Lung microvascular endothelial cell (primary cell): ENCODE results near the gene NOC4L. TPM values are rescaled to one million over a fixed set of nuclear protein-coding genes. Genes with fewer than 3 reads are reported as not detected.
"Not testable (repeated sequence)": the region's sequence is repeated elsewhere in the genome, so short reads cannot be mapped to it uniquely, and the experiment has no call there.

Experiments used
- DNase-seq, 2 donors: peaks; one replicate each; pipeline versions ENCODE4 v3.0.0 to v3.0.0-alpha.2; 2010; ENCODE audit warnings: low read depth in 2 of 2
- total RNA-seq: library from RNA; depleted of rRNA; stranded (reverse); fragments of >200 nt; gene quantifications from 2 replicates; pipeline ENCODE4 v1.2.1, GENCODE V29; 2014

The NOC4L gene
- total RNA-seq, 1 donor from 2014 or later, result 9.9 TPM

GRCh38 chr12:132181570-132182200, 37.4 kb downstream of the NOC4L start:
- DNase-seq, result no peak

GRCh38 chr12:132182206-132182710, 38.0 kb downstream of the NOC4L start:
- no peak for DNase-seq

GRCh38 chr12:132182711-132183365, 38.6 kb downstream of the NOC4L start:
- DNase-seq, result no peak

GRCh38 chr12:132185705-132186104, 41.4 kb downstream of the NOC4L start:
- DNase-seq, result no peak

- DNase-seq, result no peak
Observed at GRCh38 chr12:132186208-132186856, 42.1 kb downstream of the NOC4L start.

- DNase-seq, result no peak
Observed at GRCh38 chr12:132186857-132187620, 42.8 kb downstream of the NOC4L start.

GRCh38 chr12:132187646-132188450, 43.6 kb downstream of the NOC4L start:
- DNase-seq, result no peak

GRCh38 chr12:132188451-132188901, 44.2 kb downstream of the NOC4L start:
- no peak for DNase-seq

GRCh38 chr12:132188916-132189325, 44.7 kb downstream of the NOC4L start:
- no peak for DNase-seq

- peak; percentile 60 to 81 for DNase-seq
Observed at GRCh38 chr12:132189378-132190011, 45.2 kb downstream of the NOC4L start.

GRCh38 chr12:132190012-132190755, 45.9 kb downstream of the NOC4L start:
- peak; percentile 18 to 22 for DNase-seq

- DNase-seq, result no peak
Observed at GRCh38 chr12:132190834-132191500, 46.7 kb downstream of the NOC4L start.

- DNase-seq, result no peak
Observed at GRCh38 chr12:132191715-132192553, 47.7 kb downstream of the NOC4L start.

GRCh38 chr12:132194056-132194455, 49.8 kb downstream of the NOC4L start:
- DNase-seq, result peak; percentile 13 to 18

- DNase-seq, result no peak
Observed at GRCh38 chr12:132194556-132194955, 50.3 kb downstream of the NOC4L start.

- DNase-seq, result not testable (repeated sequence)
Observed at GRCh38 chr12:132195242-132195641, 51.0 kb downstream of the NOC4L start.

GRCh38 chr12:132196038-132196872, 52.0 kb downstream of the NOC4L start:
- no peak for DNase-seq
